Sigmoid colon (tissue), 4 donors: ENCODE measurements around the gene ZNF3.

Source experiments
- EP300 ChIP-seq, 4 donors: sonication (generic); formaldehyde crosslinking; IDR thresholded peaks; one replicate each; pipeline ENCODE4 v1.6.1; 2017; ENCODE audit warnings: antibody characterized with exemption in 4 of 4
- POLR2A ChIP-seq, 2 donors: fragments of 450-650 bp; IDR thresholded peaks; one replicate each; pipeline ENCODE4 v1.6.1; 2016; ENCODE audit warnings: antibody characterized with exemption in 2 of 2, mild to moderate bottlenecking in 2 of 2, moderate library complexity in 2 of 2
- TF ChIP-seq, protein P1 (sequence below), 4 experiments: fragments of 450-650 bp in 3 of 4; fragments of 200-600 bp in 1 of 4; IDR thresholded peaks; one replicate each; pipeline ENCODE4 v1.5.1; 2016 to 2019; ENCODE audit warnings: antibody characterized with exemption in 4 of 4, mild to moderate bottlenecking in 3 of 4, moderate library complexity in 2 of 4

DNA sequence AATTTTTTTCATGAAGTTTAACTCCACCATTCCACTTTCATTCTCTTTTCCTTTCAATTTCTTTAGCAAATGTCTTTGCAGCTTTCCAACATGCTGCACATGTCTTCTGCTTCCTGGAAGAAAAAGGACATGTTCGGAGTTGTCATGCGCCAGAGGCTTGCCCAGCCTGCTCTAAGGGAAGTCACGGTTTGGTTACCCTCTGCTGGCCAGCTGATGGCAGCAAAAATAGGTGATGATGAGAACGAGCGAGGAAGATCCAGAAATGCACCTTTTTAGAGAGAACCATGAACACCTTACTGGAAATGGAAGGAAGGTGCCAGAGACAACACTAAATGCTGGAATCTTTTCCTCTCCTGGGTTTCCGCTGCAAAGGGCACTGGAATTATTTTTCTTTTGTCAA is 36.8 kb downstream of the ZNF3 start:
- TF ChIP-seq, protein P1, sequence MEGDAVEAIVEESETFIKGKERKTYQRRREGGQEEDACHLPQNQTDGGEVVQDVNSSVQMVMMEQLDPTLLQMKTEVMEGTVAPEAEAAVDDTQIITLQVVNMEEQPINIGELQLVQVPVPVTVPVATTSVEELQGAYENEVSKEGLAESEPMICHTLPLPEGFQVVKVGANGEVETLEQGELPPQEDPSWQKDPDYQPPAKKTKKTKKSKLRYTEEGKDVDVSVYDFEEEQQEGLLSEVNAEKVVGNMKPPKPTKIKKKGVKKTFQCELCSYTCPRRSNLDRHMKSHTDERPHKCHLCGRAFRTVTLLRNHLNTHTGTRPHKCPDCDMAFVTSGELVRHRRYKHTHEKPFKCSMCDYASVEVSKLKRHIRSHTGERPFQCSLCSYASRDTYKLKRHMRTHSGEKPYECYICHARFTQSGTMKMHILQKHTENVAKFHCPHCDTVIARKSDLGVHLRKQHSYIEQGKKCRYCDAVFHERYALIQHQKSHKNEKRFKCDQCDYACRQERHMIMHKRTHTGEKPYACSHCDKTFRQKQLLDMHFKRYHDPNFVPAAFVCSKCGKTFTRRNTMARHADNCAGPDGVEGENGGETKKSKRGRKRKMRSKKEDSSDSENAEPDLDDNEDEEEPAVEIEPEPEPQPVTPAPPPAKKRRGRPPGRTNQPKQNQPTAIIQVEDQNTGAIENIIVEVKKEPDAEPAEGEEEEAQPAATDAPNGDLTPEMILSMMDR (IDR thresholded peaks at IDR 0.05) = no peak
- no peak for TF ChIP-seq EP300 (IDR thresholded peaks at IDR 0.05)
- no peak for TF ChIP-seq POLR2A (IDR thresholded peaks at IDR 0.05)
